GM23338 (cell line): ENCODE measurements around the gene ME3. TPM values are rescaled to one million over a fixed set of nuclear protein-coding genes. Genes with fewer than 3 reads are reported as not detected.

Experiments used
- CREB1 ChIP-seq: fragments of 250-450 bp; sonication (Bioruptor Pico); IDR thresholded peaks from 2 replicates; pipeline ENCODE4 v1.5.0; 2020; ENCODE audit warnings: low read depth, mild to moderate bottlenecking, moderate library complexity
- EZH2 ChIP-seq: fragments of 200-600 bp; sonication (generic); IDR thresholded peaks from one replicate; pipeline ENCODE4 v1.8.0; 2017; ENCODE audit warnings: antibody characterized with exemption, mild to moderate bottlenecking, low read depth; ENCODE audit not compliant: unreplicated experiment
- JUNB ChIP-seq: IDR thresholded peaks from one replicate; pipeline ENCODE4 v1.6.1; 2016; ENCODE audit warnings: antibody characterized with exemption; ENCODE audit not compliant: unreplicated experiment
- NANOG ChIP-seq: IDR thresholded peaks from 2 replicates; pipeline ENCODE4 v1.6.1; 2016; ENCODE audit warnings: antibody characterized with exemption, borderline replicate concordance
- STAT1 ChIP-seq: IDR thresholded peaks from one replicate; pipeline ENCODE4 v1.6.1; 2016; ENCODE audit warnings: antibody characterized with exemption; ENCODE audit not compliant: unreplicated experiment
- ZNF114 ChIP-seq: fragments of 250-450 bp; sonication (Bioruptor Pico); IDR thresholded peaks from 2 replicates; pipeline ENCODE4 v1.5.0; 2020; ENCODE audit warnings: mild to moderate bottlenecking, moderate library complexity
- ZNF331 ChIP-seq: fragments of 250-450 bp; sonication (Bioruptor Pico); IDR thresholded peaks from 2 replicates; pipeline ENCODE4 v1.5.0; 2020; ENCODE audit warnings: low read depth, mild to moderate bottlenecking, moderate library complexity
- polyA plus RNA-seq: library from polyadenylated mRNA; unstranded; fragments of >200 nt; fragmentation: Nextera tagmentation; extraction: Ambion mirVana; gene quantifications from 2 replicates; pipeline ENCODE4 v1.2.1, GENCODE V29; 2016
- total RNA-seq: library from RNA; depleted of rRNA; stranded (reverse); fragments of >200 nt; shearing (Covaris generic); gene quantifications from 2 replicates; pipeline ENCODE4 v1.2.3, GENCODE V29; 2014
- TF ChIP-seq, protein P1 (sequence below): fragments of 250-450 bp; sonication (Bioruptor Pico); IDR thresholded peaks from 2 replicates; pipeline ENCODE4 v1.5.0; 2020; ENCODE audit warnings: mild to moderate bottlenecking, moderate library complexity
- TF ChIP-seq, protein P2 (sequence below), 2 experiments: fragments of 200-600 bp in 1 of 2; sonication (generic) in 1 of 2; conservative IDR thresholded peaks; 2 replicates each; pipeline versions ENCODE4 v1.5.1 to v1.6.1; 2016 to 2017; ENCODE audit warnings: antibody characterized with exemption in 2 of 2, low read depth in 2 of 2, mild to moderate bottlenecking in 2 of 2, moderate library complexity in 1 of 2
- TF ChIP-seq, protein P3 (sequence below): IDR thresholded peaks from 2 replicates; pipeline ENCODE4 v1.6.1; 2016; ENCODE audit warnings: antibody characterized with exemption

ME3 gene
- total and polyA plus RNA-seq, 2 experiments from 2014 or later, result 1.3 to 4.0 TPM

DNA sequence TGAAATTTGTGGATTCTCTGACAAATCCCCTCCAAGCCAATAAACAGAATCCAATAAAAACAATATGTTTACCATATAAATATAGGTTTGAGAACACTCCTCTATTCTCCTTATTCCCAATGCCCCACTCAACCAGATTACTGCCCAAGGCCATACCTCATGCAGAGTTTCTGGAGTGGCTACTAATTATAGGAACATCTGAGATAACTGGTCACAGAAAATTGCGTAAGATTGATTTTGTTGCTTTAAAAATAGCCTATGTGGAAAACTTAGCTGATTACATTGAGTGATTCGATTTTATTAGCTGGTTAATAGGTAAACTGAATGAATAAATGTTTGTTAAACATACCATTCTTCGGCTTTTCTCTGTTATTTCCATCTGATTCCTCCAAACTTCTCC, 48.0 kb downstream of the ME3 start (continued):
- TF ChIP-seq, protein P1, sequence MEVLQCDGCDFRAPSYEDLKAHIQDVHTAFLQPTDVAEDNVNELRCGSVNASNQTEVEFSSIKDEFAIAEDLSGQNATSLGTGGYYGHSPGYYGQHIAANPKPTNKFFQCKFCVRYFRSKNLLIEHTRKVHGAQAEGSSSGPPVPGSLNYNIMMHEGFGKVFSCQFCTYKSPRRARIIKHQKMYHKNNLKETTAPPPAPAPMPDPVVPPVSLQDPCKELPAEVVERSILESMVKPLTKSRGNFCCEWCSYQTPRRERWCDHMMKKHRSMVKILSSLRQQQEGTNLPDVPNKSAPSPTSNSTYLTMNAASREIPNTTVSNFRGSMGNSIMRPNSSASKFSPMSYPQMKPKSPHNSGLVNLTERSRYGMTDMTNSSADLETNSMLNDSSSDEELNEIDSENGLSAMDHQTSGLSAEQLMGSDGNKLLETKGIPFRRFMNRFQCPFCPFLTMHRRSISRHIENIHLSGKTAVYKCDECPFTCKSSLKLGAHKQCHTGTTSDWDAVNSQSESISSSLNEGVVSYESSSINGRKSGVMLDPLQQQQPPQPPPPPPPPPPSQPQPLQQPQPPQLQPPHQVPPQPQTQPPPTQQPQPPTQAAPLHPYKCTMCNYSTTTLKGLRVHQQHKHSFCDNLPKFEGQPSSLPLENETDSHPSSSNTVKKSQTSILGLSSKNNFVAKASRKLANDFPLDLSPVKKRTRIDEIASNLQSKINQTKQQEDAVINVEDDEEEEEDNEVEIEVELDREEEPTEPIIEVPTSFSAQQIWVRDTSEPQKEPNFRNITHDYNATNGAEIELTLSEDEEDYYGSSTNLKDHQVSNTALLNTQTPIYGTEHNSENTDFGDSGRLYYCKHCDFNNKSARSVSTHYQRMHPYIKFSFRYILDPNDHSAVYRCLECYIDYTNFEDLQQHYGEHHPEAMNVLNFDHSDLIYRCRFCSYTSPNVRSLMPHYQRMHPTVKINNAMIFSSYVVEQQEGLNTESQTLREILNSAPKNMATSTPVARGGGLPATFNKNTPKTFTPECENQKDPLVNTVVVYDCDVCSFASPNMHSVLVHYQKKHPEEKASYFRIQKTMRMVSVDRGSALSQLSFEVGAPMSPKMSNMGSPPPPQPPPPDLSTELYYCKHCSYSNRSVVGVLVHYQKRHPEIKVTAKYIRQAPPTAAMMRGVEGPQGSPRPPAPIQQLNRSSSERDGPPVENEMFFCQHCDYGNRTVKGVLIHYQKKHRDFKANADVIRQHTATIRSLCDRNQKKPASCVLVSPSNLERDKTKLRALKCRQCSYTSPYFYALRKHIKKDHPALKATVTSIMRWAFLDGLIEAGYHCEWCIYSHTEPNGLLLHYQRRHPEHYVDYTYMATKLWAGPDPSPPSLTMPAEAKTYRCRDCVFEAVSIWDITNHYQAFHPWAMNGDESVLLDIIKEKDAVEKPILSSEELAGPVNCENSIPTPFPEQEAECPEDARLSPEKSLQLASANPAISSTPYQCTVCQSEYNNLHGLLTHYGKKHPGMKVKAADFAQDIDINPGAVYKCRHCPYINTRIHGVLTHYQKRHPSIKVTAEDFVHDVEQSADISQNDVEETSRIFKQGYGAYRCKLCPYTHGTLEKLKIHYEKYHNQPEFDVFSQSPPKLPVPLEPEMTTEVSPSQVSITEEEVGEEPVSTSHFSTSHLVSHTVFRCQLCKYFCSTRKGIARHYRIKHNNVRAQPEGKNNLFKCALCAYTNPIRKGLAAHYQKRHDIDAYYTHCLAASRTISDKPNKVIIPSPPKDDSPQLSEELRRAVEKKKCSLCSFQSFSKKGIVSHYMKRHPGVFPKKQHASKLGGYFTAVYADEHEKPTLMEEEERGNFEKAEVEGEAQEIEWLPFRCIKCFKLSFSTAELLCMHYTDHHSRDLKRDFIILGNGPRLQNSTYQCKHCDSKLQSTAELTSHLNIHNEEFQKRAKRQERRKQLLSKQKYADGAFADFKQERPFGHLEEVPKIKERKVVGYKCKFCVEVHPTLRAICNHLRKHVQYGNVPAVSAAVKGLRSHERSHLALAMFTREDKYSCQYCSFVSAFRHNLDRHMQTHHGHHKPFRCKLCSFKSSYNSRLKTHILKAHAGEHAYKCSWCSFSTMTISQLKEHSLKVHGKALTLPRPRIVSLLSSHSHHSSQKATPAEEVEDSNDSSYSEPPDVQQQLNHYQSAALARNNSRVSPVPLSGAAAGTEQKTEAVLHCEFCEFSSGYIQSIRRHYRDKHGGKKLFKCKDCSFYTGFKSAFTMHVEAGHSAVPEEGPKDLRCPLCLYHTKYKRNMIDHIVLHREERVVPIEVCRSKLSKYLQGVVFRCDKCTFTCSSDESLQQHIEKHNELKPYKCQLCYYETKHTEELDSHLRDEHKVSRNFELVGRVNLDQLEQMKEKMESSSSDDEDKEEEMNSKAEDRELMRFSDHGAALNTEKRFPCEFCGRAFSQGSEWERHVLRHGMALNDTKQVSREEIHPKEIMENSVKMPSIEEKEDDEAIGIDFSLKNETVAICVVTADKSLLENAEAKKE (CRISPR knock-in tag), result no peak
- TF ChIP-seq NANOG (no peak), JUNB (no peak), ZNF114 (CRISPR knock-in tag) (no peak), CREB1 (CRISPR knock-in tag) (no peak), ZNF331 (CRISPR knock-in tag) (no peak), EZH2 (no peak), STAT1 (no peak)
- TF ChIP-seq, protein P2, sequence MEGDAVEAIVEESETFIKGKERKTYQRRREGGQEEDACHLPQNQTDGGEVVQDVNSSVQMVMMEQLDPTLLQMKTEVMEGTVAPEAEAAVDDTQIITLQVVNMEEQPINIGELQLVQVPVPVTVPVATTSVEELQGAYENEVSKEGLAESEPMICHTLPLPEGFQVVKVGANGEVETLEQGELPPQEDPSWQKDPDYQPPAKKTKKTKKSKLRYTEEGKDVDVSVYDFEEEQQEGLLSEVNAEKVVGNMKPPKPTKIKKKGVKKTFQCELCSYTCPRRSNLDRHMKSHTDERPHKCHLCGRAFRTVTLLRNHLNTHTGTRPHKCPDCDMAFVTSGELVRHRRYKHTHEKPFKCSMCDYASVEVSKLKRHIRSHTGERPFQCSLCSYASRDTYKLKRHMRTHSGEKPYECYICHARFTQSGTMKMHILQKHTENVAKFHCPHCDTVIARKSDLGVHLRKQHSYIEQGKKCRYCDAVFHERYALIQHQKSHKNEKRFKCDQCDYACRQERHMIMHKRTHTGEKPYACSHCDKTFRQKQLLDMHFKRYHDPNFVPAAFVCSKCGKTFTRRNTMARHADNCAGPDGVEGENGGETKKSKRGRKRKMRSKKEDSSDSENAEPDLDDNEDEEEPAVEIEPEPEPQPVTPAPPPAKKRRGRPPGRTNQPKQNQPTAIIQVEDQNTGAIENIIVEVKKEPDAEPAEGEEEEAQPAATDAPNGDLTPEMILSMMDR (conservative IDR thresholded peaks at IDR 0.05; ENCODE audit: low read depth in 2 of 2), result no peak
- TF ChIP-seq, protein P3, sequence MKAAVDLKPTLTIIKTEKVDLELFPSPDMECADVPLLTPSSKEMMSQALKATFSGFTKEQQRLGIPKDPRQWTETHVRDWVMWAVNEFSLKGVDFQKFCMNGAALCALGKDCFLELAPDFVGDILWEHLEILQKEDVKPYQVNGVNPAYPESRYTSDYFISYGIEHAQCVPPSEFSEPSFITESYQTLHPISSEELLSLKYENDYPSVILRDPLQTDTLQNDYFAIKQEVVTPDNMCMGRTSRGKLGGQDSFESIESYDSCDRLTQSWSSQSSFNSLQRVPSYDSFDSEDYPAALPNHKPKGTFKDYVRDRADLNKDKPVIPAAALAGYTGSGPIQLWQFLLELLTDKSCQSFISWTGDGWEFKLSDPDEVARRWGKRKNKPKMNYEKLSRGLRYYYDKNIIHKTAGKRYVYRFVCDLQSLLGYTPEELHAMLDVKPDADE, result no peak
